Memory B cell (primary cell): ENCODE data around the gene MGAT4C.

Source experiments
- ATAC-seq: fragments of 150-1000 bp; cut with Tn5 transposase; 2 replicates; pipeline ENCODE4 v1.10.0; 2021; ENCODE audit warnings: low read depth, mild to moderate bottlenecking, moderate library complexity
- DNase-seq, 2 donors: peaks; one replicate each; pipeline ENCODE4 v3.0.0; 2022; ENCODE audit warnings: low spot score in 2 of 2
- H3K27ac Mint-ChIP-seq: one replicate; pipeline ENCODE4 v1.8.0; 2022; ENCODE audit warnings: mild to moderate bottlenecking, moderate library complexity, mixed read lengths
- H3K27me3 Mint-ChIP-seq: one replicate; pipeline ENCODE4 v1.8.0; 2022; ENCODE audit warnings: mixed read lengths
- H3K36me3 Mint-ChIP-seq: one replicate; pipeline ENCODE4 v1.8.0; 2022; ENCODE audit warnings: mild to moderate bottlenecking, mixed read lengths
- H3K4me1 Mint-ChIP-seq: one replicate; pipeline ENCODE4 v1.8.0; 2022; ENCODE audit warnings: mixed read lengths
- H3K4me3 Mint-ChIP-seq: one replicate; pipeline ENCODE4 v1.8.0; 2022; ENCODE audit warnings: mild to moderate bottlenecking, moderate library complexity, mixed read lengths
- H3K9me3 Mint-ChIP-seq: one replicate; pipeline ENCODE4 v1.8.0; 2022; ENCODE audit warnings: mixed read lengths

The MGAT4C gene

GRCh38 chr12:86050010-86050409, 206.2 kb downstream of the MGAT4C start:
- Mint-ChIP-seq H3K36me3 (no peaks in the 10 kb centered on the region), H3K9me3 (no peaks in the 10 kb centered on the region), H3K27me3 (no peaks in the 10 kb centered on the region), H3K27ac (no peak overlapping the region), H3K4me3 (no peak overlapping the region), H3K4me1 (no peaks in the 10 kb centered on the region)
- no peak for ATAC-seq
- DNase-seq = no peak

- Mint-ChIP-seq H3K27me3 (no peaks in the 10 kb centered on the region), H3K4me1 (no peaks in the 10 kb centered on the region), H3K9me3 (peaks cover 4% of the 10 kb centered on the region), H3K36me3 (no peaks in the 10 kb centered on the region), H3K27ac (no peak overlapping the region), H3K4me3 (no peak overlapping the region)
- DNase-seq (no peak), ATAC-seq (no peak)
These were observed 211.8 kb downstream of the MGAT4C start for GRCh38 chr12:86044396-86044795.

GRCh38 chr12:86042062-86042461, 214.1 kb downstream of the MGAT4C start:
- no peak for ATAC-seq
- Mint-ChIP-seq H3K4me1 (no peaks in the 10 kb centered on the region), H3K9me3 (peaks cover 17% of the 10 kb centered on the region), H3K36me3 (no peaks in the 10 kb centered on the region), H3K4me3 (no peak overlapping the region), H3K27me3 (no peaks in the 10 kb centered on the region), H3K27ac (no peak overlapping the region)
- DNase-seq = no peak

DNA sequence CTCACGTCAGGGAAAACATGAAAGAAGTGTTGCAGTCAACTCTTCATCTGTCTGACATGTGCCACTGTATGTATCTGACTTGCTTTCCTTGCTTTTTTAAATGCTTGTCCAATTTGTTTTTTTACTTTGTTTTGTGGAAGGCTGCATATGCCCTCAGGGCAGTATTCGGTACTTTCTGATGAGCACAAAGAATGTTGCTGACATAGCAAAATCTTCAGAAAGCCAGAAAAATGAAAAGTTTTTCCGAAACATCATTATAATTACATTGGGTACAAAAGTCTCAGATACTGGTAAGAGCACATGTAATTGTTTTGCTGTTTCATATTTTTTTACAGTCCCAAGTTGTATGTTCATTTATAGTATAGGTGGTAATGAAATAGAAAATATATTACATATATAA, 237.8 kb downstream of the MGAT4C start:
- H3K27me3 Mint-ChIP-seq = no peaks in the 10 kb centered on the region
- no peak for ATAC-seq
- no peak overlapping the region for H3K27ac Mint-ChIP-seq
- H3K9me3 Mint-ChIP-seq = peaks cover 5% of the 10 kb centered on the region
- H3K4me1 Mint-ChIP-seq = no peaks in the 10 kb centered on the region
- no peaks in the 10 kb centered on the region for H3K36me3 Mint-ChIP-seq
- H3K4me3 Mint-ChIP-seq = no peak overlapping the region
- no peak for DNase-seq

DNA sequence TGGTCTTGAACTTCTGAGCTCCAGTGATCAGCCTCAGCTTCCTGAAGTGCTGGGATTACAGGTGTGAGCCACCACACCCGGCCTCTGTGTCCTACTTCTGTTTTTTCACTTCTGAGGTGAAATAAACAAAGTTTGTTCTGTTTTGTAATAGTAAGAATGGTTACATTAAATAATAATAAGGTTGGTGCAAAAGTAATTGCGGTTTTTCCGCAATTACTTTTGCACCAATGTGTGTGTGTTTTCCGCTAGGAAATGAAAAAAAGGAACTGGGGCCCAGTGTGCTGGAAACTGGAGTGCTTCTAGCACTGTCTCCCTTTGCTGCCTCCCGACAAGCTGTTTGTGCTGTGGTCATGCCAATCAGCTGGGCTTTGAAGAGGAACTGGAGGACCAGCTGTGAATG, 241.2 kb downstream of the MGAT4C start:
- Mint-ChIP-seq H3K27me3 (no peaks in the 10 kb centered on the region), H3K27ac (no peak overlapping the region), H3K4me3 (no peak overlapping the region), H3K9me3 (peaks cover 5% of the 10 kb centered on the region), H3K36me3 (no peaks in the 10 kb centered on the region), H3K4me1 (no peaks in the 10 kb centered on the region)
- no peak for DNase-seq
- no peak for ATAC-seq

- Mint-ChIP-seq H3K4me3 (no peak overlapping the region), H3K4me1 (no peaks in the 10 kb centered on the region), H3K9me3 (peaks cover 3% of the 10 kb centered on the region), H3K36me3 (no peaks in the 10 kb centered on the region), H3K27ac (no peak overlapping the region), H3K27me3 (no peaks in the 10 kb centered on the region)
- DNase-seq (no peak), ATAC-seq (no peak)
These were observed 249.5 kb downstream of the MGAT4C start for GRCh38 chr12:86006727-86007126.

- Mint-ChIP-seq H3K27me3 (no peaks in the 10 kb centered on the region), H3K4me1 (no peaks in the 10 kb centered on the region), H3K9me3 (peaks cover 20% of the 10 kb centered on the region), H3K36me3 (peaks cover 2% of the 10 kb centered on the region), H3K27ac (no peak overlapping the region), H3K4me3 (no peak overlapping the region)
- ATAC-seq = no peak
- DNase-seq = no peak
These were observed 258.1 kb downstream of the MGAT4C start for GRCh38 chr12:85998074-85998473.

- Mint-ChIP-seq H3K9me3 (peaks cover 22% of the 10 kb centered on the region), H3K4me1 (no peaks in the 10 kb centered on the region), H3K27me3 (no peaks in the 10 kb centered on the region), H3K27ac (no peak overlapping the region), H3K36me3 (peaks cover 2% of the 10 kb centered on the region), H3K4me3 (no peak overlapping the region)
- DNase-seq (no peak), ATAC-seq (no peak)
These were observed 259.9 kb downstream of the MGAT4C start for GRCh38 chr12:85996280-85996679.

- ATAC-seq = no peak
- Mint-ChIP-seq H3K4me1 (no peaks in the 10 kb centered on the region), H3K4me3 (no peak overlapping the region)
These were observed 262.4 kb downstream of the MGAT4C start for GRCh38 chr12:85993746-85994145.

DNA sequence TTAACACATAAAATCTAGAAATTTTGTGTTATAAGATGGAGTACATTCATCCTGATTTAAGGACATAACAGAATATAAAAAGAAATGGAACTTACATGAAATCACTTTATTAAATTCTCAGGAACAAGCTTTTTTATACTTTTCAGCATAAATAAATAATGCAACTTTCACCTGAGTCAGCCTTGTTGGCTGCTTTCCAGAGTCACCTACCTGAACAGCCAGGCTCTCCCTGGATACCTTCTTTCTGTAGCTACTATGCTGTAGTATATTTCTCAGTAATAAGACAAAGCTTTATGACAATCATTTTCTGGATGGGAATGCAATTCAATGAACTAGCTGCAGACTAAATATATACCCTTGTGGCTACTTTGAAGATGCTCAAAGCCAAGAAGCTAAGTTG, 270.2 kb downstream of the MGAT4C start:
- H3K4me3 Mint-ChIP-seq = no peak overlapping the region
- DNase-seq = no peak
- H3K27ac Mint-ChIP-seq = no peak overlapping the region
- ATAC-seq = no peak
- peaks cover 2% of the 10 kb centered on the region for H3K9me3 Mint-ChIP-seq
- H3K4me1 Mint-ChIP-seq = no peaks in the 10 kb centered on the region
- H3K27me3 Mint-ChIP-seq = no peaks in the 10 kb centered on the region
- H3K36me3 Mint-ChIP-seq = no peaks in the 10 kb centered on the region

More at GRCh38 chr12:85993746-85994145, 262.4 kb downstream of the MGAT4C start:
- DNase-seq = no peak
- Mint-ChIP-seq H3K27me3 (no peaks in the 10 kb centered on the region), H3K36me3 (peaks cover 1% of the 10 kb centered on the region), H3K27ac (no peak overlapping the region), H3K9me3 (peaks cover 17% of the 10 kb centered on the region)

DNA sequence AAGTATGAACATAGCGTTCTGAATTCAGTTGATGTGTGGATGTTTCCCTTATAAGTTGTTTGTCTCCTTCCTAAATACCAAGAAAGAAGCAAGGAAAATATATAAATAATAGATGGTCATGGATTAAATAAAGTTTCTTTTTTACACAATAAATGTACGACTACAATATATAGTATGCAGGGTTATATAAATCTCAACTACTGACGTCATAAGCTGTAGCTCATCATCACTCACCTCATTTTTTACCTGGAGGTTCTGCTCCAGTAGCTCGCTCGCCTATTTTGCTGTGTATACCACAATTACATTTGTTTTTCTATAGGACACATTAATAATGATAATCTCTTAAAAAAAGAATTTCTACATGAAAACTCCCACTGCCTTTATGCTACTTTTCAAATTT, 272.6 kb downstream of the MGAT4C start:
- no peaks in the 10 kb centered on the region for H3K4me1 Mint-ChIP-seq
- DNase-seq = no peak
- no peak overlapping the region for H3K4me3 Mint-ChIP-seq
- no peaks in the 10 kb centered on the region for H3K9me3 Mint-ChIP-seq
- H3K27me3 Mint-ChIP-seq = no peaks in the 10 kb centered on the region
- ATAC-seq = no peak
- no peak overlapping the region for H3K27ac Mint-ChIP-seq
- no peaks in the 10 kb centered on the region for H3K36me3 Mint-ChIP-seq

GRCh38 chr12:85979641-85980040, 276.6 kb downstream of the MGAT4C start:
- Mint-ChIP-seq H3K4me1 (no peaks in the 10 kb centered on the region), H3K27me3 (no peaks in the 10 kb centered on the region), H3K27ac (no peak overlapping the region), H3K9me3 (peaks cover 1% of the 10 kb centered on the region), H3K36me3 (no peaks in the 10 kb centered on the region), H3K4me3 (no peak overlapping the region)
- ATAC-seq (no peak), DNase-seq (no peak)

- Mint-ChIP-seq H3K9me3 (peaks cover 1% of the 10 kb centered on the region), H3K4me3 (no peak overlapping the region), H3K27me3 (no peaks in the 10 kb centered on the region), H3K36me3 (no peaks in the 10 kb centered on the region), H3K27ac (no peak overlapping the region), H3K4me1 (no peaks in the 10 kb centered on the region)
- ATAC-seq (no peak), DNase-seq (no peak)
These were observed 280.5 kb downstream of the MGAT4C start for GRCh38 chr12:85975716-85976115.

GRCh38 chr12:85971800-85972199, 284.4 kb downstream of the MGAT4C start:
- H3K4me3 Mint-ChIP-seq = no peak overlapping the region
- H3K27me3 Mint-ChIP-seq = no peaks in the 10 kb centered on the region
- no peaks in the 10 kb centered on the region for H3K36me3 Mint-ChIP-seq
- H3K9me3 Mint-ChIP-seq = no peaks in the 10 kb centered on the region
- ATAC-seq = no peak
- H3K27ac Mint-ChIP-seq = no peak overlapping the region
- no peak for DNase-seq
- no peaks in the 10 kb centered on the region for H3K4me1 Mint-ChIP-seq

DNA sequence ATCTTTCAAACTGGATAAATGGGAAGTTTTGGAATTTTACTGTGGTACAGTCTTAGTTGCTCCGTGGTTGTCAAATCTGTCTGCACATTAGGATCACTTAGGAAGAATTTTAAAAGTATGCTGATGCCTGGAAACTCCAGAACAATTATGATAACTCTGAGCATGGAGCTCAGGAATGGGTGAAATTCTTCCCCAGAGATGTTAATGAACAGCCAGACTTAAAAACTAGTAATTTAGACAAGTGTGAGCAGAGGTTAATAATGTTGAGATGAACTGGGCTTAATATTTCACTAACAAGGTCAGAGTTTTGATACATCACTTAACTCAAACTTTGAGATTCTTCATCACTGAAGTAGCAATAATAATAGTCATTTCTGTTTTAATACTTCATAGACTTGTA, 287.6 kb downstream of the MGAT4C start:
- no peaks in the 10 kb centered on the region for H3K36me3 Mint-ChIP-seq
- no peak overlapping the region for H3K27ac Mint-ChIP-seq
- no peaks in the 10 kb centered on the region for H3K9me3 Mint-ChIP-seq
- H3K4me3 Mint-ChIP-seq = no peak overlapping the region
- no peak for DNase-seq
- no peaks in the 10 kb centered on the region for H3K4me1 Mint-ChIP-seq
- H3K27me3 Mint-ChIP-seq = no peaks in the 10 kb centered on the region
- ATAC-seq = no peak

DNA sequence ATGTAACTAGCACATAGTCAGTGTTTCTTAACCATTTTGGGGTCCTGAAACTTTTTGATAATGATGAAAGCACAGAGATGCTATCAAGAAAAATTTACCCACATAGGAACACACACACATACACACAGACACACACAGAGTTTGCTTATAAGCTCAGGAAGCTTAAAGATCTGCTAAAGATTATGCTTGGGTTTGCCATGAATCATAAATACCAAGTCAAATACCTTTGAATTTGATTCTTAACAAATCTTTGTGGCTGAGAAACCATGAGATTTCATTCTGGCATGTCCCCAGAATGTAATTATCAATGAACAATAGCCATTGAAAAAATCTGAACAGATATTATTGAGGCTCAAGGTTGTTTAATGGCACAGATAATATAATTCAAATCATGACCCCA, 292.9 kb downstream of the MGAT4C start:
- DNase-seq = no peak
- H3K36me3 Mint-ChIP-seq = no peaks in the 10 kb centered on the region
- no peak overlapping the region for H3K27ac Mint-ChIP-seq
- ATAC-seq = no peak
- no peaks in the 10 kb centered on the region for H3K27me3 Mint-ChIP-seq
- H3K4me3 Mint-ChIP-seq = no peak overlapping the region
- no peaks in the 10 kb centered on the region for H3K4me1 Mint-ChIP-seq
- H3K9me3 Mint-ChIP-seq = no peaks in the 10 kb centered on the region
